HEK293 (cell line): ENCODE data around the gene BCL6.

Experiments used
- CTCF ChIA-PET: fragments of 350-600 bp; formaldehyde crosslinking; extraction: SDS; loops from one replicate; lab custom pipeline; 2021; ENCODE audit warnings: antibody characterized with exemption; lab: Yijun Ruan, JAX
- POLR2A ChIA-PET: fragments of 300-600 bp; formaldehyde crosslinking; extraction: SDS; loops from one replicate; lab custom pipeline; 2020; ENCODE audit warnings: antibody characterized with exemption, inconsistent platforms; lab: Yijun Ruan, JAX
- H3K27ac ChIP-seq: fragments of 200-500 bp; sonication (Bioruptor generic); 2 replicates; pipeline ENCODE4 v1.5.1; 2014; ENCODE audit warnings: low read depth, low read length, control low read depth, inconsistent platforms; ENCODE audit errors: extremely low read depth
- H3K36me3 ChIP-seq, 2 experiments: fragments of 200-500 bp in 1 of 2; sonication (Bioruptor generic) in 1 of 2; 1 replicate in 1 of 2; 2 replicates in 1 of 2; pipeline ENCODE4 v1.5.1; 2014 to 2017; ENCODE audit warnings: inconsistent platforms in 2 of 2, low read length in 2 of 2; ENCODE audit not compliant: control insufficient read depth in 2 of 2, insufficient read depth in 1 of 2
- H3K4me1 ChIP-seq: fragments of 200-500 bp; sonication (Bioruptor generic); 2 replicates; pipeline ENCODE4 v1.5.1; 2014; ENCODE audit warnings: mild to moderate bottlenecking, low read length, inconsistent platforms; ENCODE audit not compliant: control insufficient read depth, insufficient read depth
- H3K4me3 ChIP-seq: 2 replicates; pipeline ENCODE4 v1.5.1; 2011; ENCODE audit warnings: low read depth, mild to moderate bottlenecking, control low read depth, low read length, moderate library complexity
- H3K9me3 ChIP-seq: fragments of 200-500 bp; sonication (Bioruptor generic); 2 replicates; pipeline ENCODE4 v1.5.1; 2014; ENCODE audit warnings: low read depth, low read length, inconsistent platforms; ENCODE audit not compliant: control insufficient read depth, insufficient read depth
- KLF10 ChIP-seq: fragments of 450-650 bp; IDR thresholded peaks from 2 replicates; pipeline ENCODE4 v1.5.1; 2018; ENCODE audit warnings: missing biosample characterization, mild to moderate bottlenecking, missing genetic modification characterization
- RBAK ChIP-seq: fragments of 450-650 bp; formaldehyde crosslinking; IDR thresholded peaks from 2 replicates; pipeline ENCODE4 v1.5.1; 2016; ENCODE audit warnings: missing biosample characterization, missing genetic modification characterization
- ZBTB1 ChIP-seq: fragments of 450-650 bp; formaldehyde crosslinking; IDR thresholded peaks from 2 replicates; pipeline ENCODE4 v1.5.1; 2016; ENCODE audit warnings: missing biosample characterization, missing genetic modification characterization
- ZBTB20 ChIP-seq: fragments of 450-650 bp; formaldehyde crosslinking; IDR thresholded peaks from 2 replicates; pipeline ENCODE4 v1.5.1; 2016; ENCODE audit warnings: missing biosample characterization, missing genetic modification characterization
- ZBTB8A ChIP-seq: fragments of 450-650 bp; formaldehyde crosslinking; IDR thresholded peaks from 2 replicates; pipeline ENCODE4 v1.5.1; 2016; ENCODE audit warnings: missing biosample characterization, missing genetic modification characterization
- ZFP3 ChIP-seq: fragments of 450-650 bp; formaldehyde crosslinking; IDR thresholded peaks from 2 replicates; pipeline ENCODE4 v1.5.1; 2016; ENCODE audit warnings: low read depth, missing biosample characterization, missing genetic modification characterization
- ZNF112 ChIP-seq: fragments of 450-650 bp; formaldehyde crosslinking; IDR thresholded peaks from 2 replicates; pipeline ENCODE4 v1.5.0; 2017; ENCODE audit warnings: missing biosample characterization, missing genetic modification characterization
- ZNF121 ChIP-seq: fragments of 450-650 bp; formaldehyde crosslinking; IDR thresholded peaks from 2 replicates; pipeline ENCODE4 v1.5.1; 2016; ENCODE audit warnings: missing biosample characterization, missing genetic modification characterization
- ZNF155 ChIP-seq: fragments of 450-650 bp; formaldehyde crosslinking; IDR thresholded peaks from 2 replicates; pipeline ENCODE4 v1.5.1; 2016; ENCODE audit warnings: missing biosample characterization, missing genetic modification characterization
- ZNF174 ChIP-seq: fragments of 450-650 bp; formaldehyde crosslinking; IDR thresholded peaks from 2 replicates; pipeline ENCODE4 v1.5.0; 2017; ENCODE audit warnings: missing biosample characterization, mild to moderate bottlenecking, missing genetic modification characterization
- ZNF184 ChIP-seq: fragments of 450-650 bp; IDR thresholded peaks from 2 replicates; pipeline ENCODE4 v1.5.1; 2018; ENCODE audit warnings: missing biosample characterization, mild to moderate bottlenecking, missing genetic modification characterization
- ZNF24 ChIP-seq: fragments of 450-650 bp; formaldehyde crosslinking; IDR thresholded peaks from 2 replicates; pipeline ENCODE4 v1.5.1; 2016; ENCODE audit warnings: missing biosample characterization, missing genetic modification characterization
- ZNF274 ChIP-seq, 2 experiments: fragments of 200-500 bp in 1 of 2; fragments of 450-650 bp in 1 of 2; sonication (Bioruptor generic) in 1 of 2; formaldehyde crosslinking in 1 of 2; IDR thresholded peaks; 2 replicates each; pipeline versions ENCODE4 v1.5.1 to v1.6.1; 2014 to 2016; ENCODE audit warnings: borderline replicate concordance in 1 of 2, inconsistent platforms in 1 of 2, low read length in 1 of 2, missing biosample characterization in 1 of 2, missing genetic modification characterization in 1 of 2
- ZNF362 ChIP-seq: fragments of 450-650 bp; formaldehyde crosslinking; IDR thresholded peaks from 2 replicates; pipeline ENCODE4 v1.5.1; 2016; ENCODE audit warnings: missing biosample characterization, missing genetic modification characterization
- ZNF529 ChIP-seq: fragments of 450-650 bp; formaldehyde crosslinking; IDR thresholded peaks from 2 replicates; pipeline ENCODE4 v1.5.1; 2017; ENCODE audit warnings: missing genetic modification characterization, missing biosample characterization; ENCODE audit not compliant: insufficient replicate concordance
- ZNF548 ChIP-seq: fragments of 450-650 bp; formaldehyde crosslinking; IDR thresholded peaks from 2 replicates; pipeline ENCODE4 v1.5.1; 2016; ENCODE audit warnings: missing biosample characterization, missing genetic modification characterization
- ZNF571 ChIP-seq: fragments of 450-650 bp; formaldehyde crosslinking; IDR thresholded peaks from 2 replicates; pipeline ENCODE4 v1.5.0; 2017; ENCODE audit warnings: missing biosample characterization, missing genetic modification characterization
- ZNF596 ChIP-seq: fragments of 450-650 bp; IDR thresholded peaks from 2 replicates; pipeline ENCODE4 v1.5.0; 2018; ENCODE audit warnings: missing biosample characterization, mild to moderate bottlenecking, missing genetic modification characterization, moderate library complexity
- ZNF610 ChIP-seq: fragments of 450-650 bp; formaldehyde crosslinking; IDR thresholded peaks from 2 replicates; pipeline ENCODE4 v1.5.1; 2016; ENCODE audit warnings: missing biosample characterization, missing genetic modification characterization, borderline replicate concordance
- ZNF629 ChIP-seq: fragments of 450-650 bp; formaldehyde crosslinking; IDR thresholded peaks from 2 replicates; pipeline ENCODE4 v1.5.1; 2017; ENCODE audit warnings: missing biosample characterization, missing genetic modification characterization
- ZNF830 ChIP-seq: fragments of 450-650 bp; IDR thresholded peaks from 2 replicates; pipeline ENCODE4 v1.5.0; 2018; ENCODE audit warnings: missing biosample characterization, missing genetic modification characterization, low read depth, mild to moderate bottlenecking, moderate library complexity
- ZSCAN23 ChIP-seq: fragments of 450-650 bp; formaldehyde crosslinking; IDR thresholded peaks from 2 replicates; pipeline ENCODE4 v1.5.1; 2016; ENCODE audit warnings: missing biosample characterization, missing genetic modification characterization
- ZXDB ChIP-seq: fragments of 450-650 bp; formaldehyde crosslinking; IDR thresholded peaks from 2 replicates; pipeline ENCODE4 v1.5.1; 2016; ENCODE audit warnings: missing biosample characterization, missing genetic modification characterization
- TF ChIP-seq, protein P1 (sequence below): fragments of 450-650 bp; formaldehyde crosslinking; IDR thresholded peaks from 2 replicates; pipeline ENCODE4 v1.5.1; 2016; ENCODE audit warnings: missing biosample characterization, missing genetic modification characterization
- TF ChIP-seq, protein P2 (sequence below): fragments of 450-650 bp; formaldehyde crosslinking; IDR thresholded peaks from 2 replicates; pipeline ENCODE4 v1.5.1; 2016; ENCODE audit warnings: missing biosample characterization, missing genetic modification characterization, borderline replicate concordance
- TF ChIP-seq, protein P3 (sequence below): fragments of 450-650 bp; formaldehyde crosslinking; IDR thresholded peaks from 2 replicates; pipeline ENCODE4 v1.5.1; 2017; ENCODE audit warnings: missing biosample characterization, missing genetic modification characterization

BCL6 gene

GRCh38 chr3:187792521-187792920 lies 47.3 kb upstream of the BCL6 start:
- Histone ChIP-seq H3K27ac (no peak overlapping the region), H3K36me3 (no peaks in the 10 kb centered on the region), H3K9me3 (no peaks in the 10 kb centered on the region), H3K4me1 (no peaks in the 10 kb centered on the region; the same call in 1 of the 2 replicates), H3K4me3 (no peak overlapping the region)
- TF ChIP-seq ZNF529 (tag by site-specific recombination) (no peak), ZBTB8A (tag by site-specific recombination) (no peak), ZNF548 (tag by site-specific recombination) (no peak), ZNF362 (tag by site-specific recombination) (no peak), ZNF24 (tag by site-specific recombination) (no peak), KLF10 (tag by site-specific recombination) (no peak), ZNF155 (tag by site-specific recombination) (no peak), RBAK (tag by site-specific recombination) (no peak), ZNF121 (tag by site-specific recombination) (no peak), ZNF274 (IDR thresholded peaks at IDR 0.05; ENCODE audit: low read length) (no peak), ZNF274 (tag by site-specific recombination; IDR thresholded peaks at IDR 0.05; ENCODE audit: borderline replicate concordance) (no peak), ZNF174 (no peak), ZNF610 (tag by site-specific recombination) (no peak), ZNF571 (no peak), ZBTB1 (tag by site-specific recombination) (no peak), ZNF629 (no peak), ZFP3 (no peak), ZNF596 (tag by site-specific recombination) (no peak)
- TF ChIP-seq, protein P1, sequence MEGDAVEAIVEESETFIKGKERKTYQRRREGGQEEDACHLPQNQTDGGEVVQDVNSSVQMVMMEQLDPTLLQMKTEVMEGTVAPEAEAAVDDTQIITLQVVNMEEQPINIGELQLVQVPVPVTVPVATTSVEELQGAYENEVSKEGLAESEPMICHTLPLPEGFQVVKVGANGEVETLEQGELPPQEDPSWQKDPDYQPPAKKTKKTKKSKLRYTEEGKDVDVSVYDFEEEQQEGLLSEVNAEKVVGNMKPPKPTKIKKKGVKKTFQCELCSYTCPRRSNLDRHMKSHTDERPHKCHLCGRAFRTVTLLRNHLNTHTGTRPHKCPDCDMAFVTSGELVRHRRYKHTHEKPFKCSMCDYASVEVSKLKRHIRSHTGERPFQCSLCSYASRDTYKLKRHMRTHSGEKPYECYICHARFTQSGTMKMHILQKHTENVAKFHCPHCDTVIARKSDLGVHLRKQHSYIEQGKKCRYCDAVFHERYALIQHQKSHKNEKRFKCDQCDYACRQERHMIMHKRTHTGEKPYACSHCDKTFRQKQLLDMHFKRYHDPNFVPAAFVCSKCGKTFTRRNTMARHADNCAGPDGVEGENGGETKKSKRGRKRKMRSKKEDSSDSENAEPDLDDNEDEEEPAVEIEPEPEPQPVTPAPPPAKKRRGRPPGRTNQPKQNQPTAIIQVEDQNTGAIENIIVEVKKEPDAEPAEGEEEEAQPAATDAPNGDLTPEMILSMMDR (tag by site-specific recombination): no peak
- TF ChIP-seq, protein P2, sequence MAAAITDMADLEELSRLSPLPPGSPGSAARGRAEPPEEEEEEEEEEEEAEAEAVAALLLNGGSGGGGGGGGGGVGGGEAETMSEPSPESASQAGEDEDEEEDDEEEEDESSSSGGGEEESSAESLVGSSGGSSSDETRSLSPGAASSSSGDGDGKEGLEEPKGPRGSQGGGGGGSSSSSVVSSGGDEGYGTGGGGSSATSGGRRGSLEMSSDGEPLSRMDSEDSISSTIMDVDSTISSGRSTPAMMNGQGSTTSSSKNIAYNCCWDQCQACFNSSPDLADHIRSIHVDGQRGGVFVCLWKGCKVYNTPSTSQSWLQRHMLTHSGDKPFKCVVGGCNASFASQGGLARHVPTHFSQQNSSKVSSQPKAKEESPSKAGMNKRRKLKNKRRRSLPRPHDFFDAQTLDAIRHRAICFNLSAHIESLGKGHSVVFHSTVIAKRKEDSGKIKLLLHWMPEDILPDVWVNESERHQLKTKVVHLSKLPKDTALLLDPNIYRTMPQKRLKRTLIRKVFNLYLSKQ (tag by site-specific recombination): no peak
- ChIA-PET CTCF (no interaction called here), POLR2A (no interaction called here)

- Histone ChIP-seq H3K36me3 (no peaks in the 10 kb centered on the region), H3K4me1 (no peaks in the 10 kb centered on the region; the same call in 1 of the 2 replicates), H3K27ac (no peak overlapping the region), H3K4me3 (no peak overlapping the region), H3K9me3 (no peaks in the 10 kb centered on the region)
- no peak for TF ChIP-seq ZBTB20 (tag by site-specific recombination)
- no peak for TF ChIP-seq ZNF548 (tag by site-specific recombination)
- TF ChIP-seq, protein P2 (tag by site-specific recombination): no peak
- TF ChIP-seq ZNF112: no peak
- TF ChIP-seq ZNF830 (tag by site-specific recombination): no peak
- no peak for TF ChIP-seq ZNF174
- TF ChIP-seq, protein P3, sequence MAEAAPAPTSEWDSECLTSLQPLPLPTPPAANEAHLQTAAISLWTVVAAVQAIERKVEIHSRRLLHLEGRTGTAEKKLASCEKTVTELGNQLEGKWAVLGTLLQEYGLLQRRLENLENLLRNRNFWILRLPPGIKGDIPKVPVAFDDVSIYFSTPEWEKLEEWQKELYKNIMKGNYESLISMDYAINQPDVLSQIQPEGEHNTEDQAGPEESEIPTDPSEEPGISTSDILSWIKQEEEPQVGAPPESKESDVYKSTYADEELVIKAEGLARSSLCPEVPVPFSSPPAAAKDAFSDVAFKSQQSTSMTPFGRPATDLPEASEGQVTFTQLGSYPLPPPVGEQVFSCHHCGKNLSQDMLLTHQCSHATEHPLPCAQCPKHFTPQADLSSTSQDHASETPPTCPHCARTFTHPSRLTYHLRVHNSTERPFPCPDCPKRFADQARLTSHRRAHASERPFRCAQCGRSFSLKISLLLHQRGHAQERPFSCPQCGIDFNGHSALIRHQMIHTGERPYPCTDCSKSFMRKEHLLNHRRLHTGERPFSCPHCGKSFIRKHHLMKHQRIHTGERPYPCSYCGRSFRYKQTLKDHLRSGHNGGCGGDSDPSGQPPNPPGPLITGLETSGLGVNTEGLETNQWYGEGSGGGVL: no peak
- no peak for TF ChIP-seq ZNF184
- no peak for TF ChIP-seq ZXDB
- no peak for TF ChIP-seq ZSCAN23
- POLR2A ChIA-PET: no interaction called here
- CTCF ChIA-PET: no interaction called here
These were observed 44.6 kb upstream of the BCL6 start for GRCh38 chr3:187789872-187790271.
